Measurements from ENCODE around the gene PCDHA8.
"Not testable (repeated sequence)": the region's sequence is repeated elsewhere in the genome, so short reads cannot be mapped to it uniquely, and the experiment has no call there.

PCDHA8 gene

DNA sequence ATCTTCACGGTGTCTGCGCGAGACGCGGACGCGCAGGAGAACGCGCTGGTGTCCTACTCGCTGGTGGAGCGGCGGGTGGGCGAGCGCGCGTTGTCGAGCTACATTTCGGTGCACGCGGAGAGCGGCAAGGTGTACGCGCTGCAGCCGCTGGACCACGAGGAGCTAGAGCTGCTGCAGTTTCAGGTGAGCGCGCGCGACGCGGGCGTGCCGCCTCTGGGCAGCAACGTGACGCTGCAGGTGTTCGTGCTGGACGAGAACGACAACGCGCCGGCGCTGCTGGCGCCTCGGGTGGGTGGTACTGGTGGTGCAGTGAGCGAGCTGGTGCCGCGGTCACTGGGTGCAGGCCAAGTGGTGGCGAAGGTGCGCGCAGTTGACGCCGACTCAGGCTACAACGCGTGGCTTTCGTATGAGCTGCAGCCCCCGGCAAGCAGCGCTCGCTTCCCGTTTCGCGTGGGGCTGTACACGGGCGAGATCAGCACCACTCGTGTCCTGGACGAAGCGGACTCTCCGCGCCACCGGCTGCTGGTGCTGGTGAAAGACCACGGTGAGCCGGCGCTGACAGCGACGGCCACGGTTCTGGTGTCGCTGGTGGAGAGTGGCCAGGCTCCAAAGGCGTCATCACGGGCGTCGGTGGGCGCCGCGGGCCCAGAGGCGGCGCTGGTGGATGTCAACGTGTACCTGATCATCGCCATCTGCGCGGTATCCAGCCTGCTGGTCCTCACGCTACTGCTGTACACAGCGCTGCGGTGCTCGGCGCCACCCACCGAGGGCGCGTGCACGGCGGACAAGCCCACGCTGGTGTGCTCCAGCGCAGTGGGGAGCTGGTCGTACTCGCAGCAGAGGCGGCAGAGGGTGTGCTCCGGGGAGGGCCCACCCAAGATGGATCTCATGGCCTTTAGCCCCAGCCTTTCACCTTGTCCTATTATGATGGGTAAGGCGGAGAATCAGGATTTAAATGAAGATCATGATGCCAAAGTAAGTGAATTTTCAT is 11.2 kb upstream of the PCDHA8 start:
- DNase-seq, result not testable (repeated sequence)

GRCh38 chr5:140833993-140834392 is 7.0 kb upstream of the PCDHA8 start, which contains the start of gene PCDHA7:
PCDHA7 (plus strand) TSS chr5:140834269; CDS start chr5:140834384, 115 bp downstream.
- no peak for DNase-seq

- not testable (repeated sequence) for DNase-seq
Observed at GRCh38 chr5:140834439-140835008, 6.5 kb upstream of the PCDHA8 start.

- DNase-seq, result no peak
Observed at GRCh38 chr5:140835622-140836510, 5.1 kb upstream of the PCDHA8 start.

GRCh38 chr5:140842798-140843733 is 2.1 kb downstream of the PCDHA8 start:
- no peak for DNase-seq

DNA sequence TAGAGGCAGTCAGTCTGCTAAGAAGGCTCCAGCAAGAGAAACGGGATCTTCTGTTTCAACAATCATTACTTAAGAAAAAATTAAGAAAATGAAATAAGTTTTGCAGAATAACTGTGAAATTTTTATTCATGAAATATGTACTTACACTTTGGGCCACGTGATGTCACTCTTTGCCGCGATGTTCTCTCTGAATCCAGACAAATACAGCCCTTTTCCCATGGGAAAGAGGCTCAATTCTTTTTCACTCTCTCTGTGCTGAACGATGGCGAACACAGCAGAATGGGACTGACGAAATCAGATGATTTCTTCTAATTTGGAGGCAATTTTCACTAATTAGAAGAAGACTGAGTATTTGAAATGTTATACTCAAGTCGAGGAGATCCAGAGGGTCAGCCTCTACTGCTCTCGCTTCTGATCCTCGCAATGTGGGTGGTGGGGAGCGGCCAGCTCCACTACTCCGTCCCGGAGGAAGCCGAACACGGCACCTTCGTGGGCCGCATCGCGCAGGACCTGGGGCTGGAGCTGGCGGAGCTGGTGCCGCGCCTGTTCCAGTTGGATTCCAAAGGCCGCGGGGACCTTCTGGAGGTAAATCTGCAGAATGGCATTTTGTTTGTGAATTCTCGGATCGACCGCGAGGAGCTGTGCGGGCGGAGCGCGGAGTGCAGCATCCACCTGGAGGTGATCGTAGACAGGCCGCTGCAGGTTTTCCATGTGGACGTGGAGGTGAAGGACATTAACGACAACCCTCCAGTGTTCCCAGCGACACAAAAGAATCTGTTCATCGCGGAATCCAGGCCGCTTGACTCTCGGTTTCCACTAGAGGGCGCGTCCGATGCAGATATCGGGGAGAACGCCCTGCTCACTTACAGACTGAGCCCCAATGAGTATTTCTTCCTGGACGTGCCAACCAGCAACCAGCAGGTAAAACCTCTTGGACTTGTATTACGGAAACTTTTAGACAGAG is 7.4 kb downstream of the PCDHA8 start, which contains the start of gene PCDHA9:
PCDHA9 (plus strand) TSS at position 244 of the 964 bp plus-strand sequence; CDS start at position 358, 114 bp downstream.
- DNase-seq, result not testable (repeated sequence)

- not testable (repeated sequence) for DNase-seq
Observed at GRCh38 chr5:140849831-140850634, 9.0 kb downstream of the PCDHA8 start.

GRCh38 chr5:140855772-140856674 is 15.0 kb downstream of the PCDHA8 start, which contains the start of gene PCDHA10:
PCDHA10 (plus strand) TSS chr5:140855897; CDS start chr5:140856049, 152 bp downstream.
- no peak for DNase-seq

DNA sequence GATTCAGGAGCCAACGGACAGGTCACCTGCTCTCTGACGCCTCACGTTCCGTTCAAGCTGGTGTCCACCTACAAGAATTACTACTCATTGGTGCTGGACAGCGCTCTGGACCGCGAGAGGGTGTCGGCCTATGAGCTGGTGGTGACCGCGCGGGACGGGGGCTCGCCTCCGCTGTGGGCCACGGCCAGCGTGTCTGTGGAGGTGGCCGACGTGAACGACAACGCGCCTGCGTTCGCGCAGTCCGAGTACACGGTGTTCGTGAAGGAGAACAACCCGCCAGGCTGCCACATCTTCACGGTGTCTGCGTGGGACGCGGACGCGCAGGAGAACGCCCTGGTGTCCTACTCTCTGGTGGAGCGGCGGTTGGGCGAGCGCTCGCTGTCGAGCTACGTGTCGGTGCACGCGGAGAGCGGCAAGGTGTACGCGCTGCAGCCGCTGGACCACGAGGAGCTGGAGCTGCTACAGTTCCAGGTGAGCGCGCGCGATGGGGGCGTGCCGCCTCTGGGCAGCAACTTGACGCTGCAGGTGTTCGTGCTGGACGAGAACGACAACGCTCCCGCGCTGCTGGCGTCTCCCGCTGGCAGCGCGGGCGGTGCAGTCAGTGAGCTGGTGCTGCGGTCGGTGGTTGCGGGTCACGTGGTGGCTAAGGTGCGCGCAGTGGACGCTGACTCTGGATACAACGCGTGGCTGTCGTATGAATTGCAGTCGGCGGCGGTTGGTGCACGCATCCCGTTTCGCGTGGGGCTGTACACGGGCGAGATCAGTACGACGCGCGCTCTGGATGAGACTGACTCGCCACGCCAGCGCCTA is 16.4 kb downstream of the PCDHA8 start:
- no peak for DNase-seq

DNA sequence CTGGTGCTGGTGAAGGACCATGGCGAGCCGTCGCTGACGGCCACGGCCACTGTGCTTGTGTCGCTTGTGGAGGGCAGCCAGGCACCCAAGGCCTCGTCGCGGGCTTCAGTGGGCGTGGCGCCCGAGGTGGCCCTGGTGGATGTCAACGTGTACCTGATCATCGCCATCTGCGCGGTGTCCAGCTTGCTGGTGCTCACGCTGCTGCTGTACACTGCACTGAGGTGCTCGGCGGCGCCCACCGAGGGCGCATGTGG is 16.9 kb downstream of the PCDHA8 start:
- DNase-seq, result no peak

DNA sequence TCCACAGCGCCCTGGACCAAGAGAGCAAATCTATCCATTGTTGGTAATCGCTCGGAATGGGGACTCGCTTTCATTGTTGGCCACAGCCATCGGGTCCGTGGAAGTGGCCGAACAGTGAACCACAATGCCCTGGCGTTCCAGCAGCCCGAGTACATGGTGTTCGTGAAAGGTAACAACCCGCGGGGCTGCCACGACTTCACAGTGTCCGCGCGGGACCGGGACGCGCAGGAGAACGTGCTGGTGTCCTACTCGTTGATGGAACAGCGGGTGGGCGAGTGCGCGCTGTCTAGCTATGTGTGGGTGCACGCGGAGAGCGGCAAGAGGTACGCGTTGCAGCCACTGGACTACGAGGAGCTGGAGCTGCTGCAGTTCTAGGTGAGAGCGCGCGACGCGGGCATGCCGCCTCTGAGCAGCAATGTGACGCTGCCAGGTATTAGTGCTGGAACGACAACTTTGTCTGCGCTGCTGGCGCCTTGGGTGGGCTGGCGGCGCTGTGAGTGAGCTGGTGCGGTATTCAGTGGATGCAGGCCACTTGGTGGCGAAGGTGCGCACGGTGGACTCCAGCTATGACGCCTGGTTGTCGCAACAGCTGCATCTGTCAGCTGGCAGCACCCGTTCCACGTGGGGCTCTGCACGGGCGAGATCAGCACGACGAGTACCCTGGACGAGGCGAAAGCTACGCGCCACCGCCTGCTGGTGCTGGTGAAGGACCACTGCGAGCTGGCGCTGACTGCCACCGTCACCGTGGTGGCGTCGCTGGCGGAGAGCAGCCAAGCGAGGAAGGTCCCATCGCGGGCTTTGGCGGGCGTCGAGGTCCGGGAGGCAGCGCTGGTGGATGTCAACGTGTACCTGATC is 21.7 kb downstream of the PCDHA8 start:
- no peak for DNase-seq

GRCh38 chr5:140868721-140869554 is 28.0 kb downstream of the PCDHA8 start, which contains the start of gene PCDHA11:
PCDHA11 (plus strand) TSS chr5:140868957; CDS start chr5:140869104, 147 bp downstream.
- DNase-seq, result no peak

GRCh38 chr5:140869555-140869886 is 28.5 kb downstream of the PCDHA8 start:
- DNase-seq, result no peak

DNA sequence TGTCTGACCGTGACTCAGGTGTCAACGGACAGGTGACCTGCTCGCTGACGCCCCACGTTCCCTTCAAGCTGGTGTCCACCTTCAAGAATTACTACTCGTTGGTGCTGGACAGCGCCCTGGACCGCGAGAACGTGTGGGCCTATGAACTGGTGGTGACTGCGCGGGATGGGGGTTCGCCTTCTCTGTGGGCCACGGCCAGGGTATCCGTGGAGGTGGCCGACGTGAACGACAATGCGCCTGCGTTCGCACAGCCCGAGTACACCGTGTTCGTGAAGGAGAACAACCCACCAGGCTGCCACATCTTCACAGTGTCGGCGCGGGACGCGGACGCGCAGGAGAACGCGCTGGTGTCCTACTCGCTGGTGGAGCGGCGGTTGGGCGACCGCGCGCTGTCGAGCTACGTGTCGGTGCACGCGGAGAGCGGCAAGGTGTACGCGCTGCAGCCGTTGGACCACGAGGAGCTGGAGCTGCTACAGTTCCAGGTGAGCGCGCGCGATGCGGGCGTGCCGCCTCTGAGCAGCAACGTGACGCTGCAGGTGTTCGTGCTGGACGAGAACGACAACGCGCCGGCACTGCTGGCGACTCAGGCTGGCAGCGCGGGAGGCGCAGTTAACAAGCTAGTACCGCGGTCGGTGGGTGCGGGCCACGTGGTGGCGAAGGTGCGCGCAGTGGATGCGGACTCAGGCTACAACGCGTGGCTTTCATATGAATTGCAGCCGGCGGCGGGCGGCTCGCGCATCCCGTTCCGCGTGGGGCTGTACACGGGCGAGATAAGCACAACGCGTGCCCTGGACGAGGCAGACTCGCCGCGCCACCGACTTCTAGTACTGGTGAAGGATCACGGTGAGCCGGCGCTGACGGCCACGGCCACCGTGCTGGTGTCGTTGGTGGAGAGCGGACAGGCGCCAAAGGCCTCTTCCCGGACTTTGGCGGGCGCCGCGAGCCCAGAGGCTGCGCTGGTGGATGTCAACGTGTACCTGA is 29.5 kb downstream of the PCDHA8 start:
- DNase-seq, result no peak
